Tibial artery (tissue), 4 donors: ENCODE measurements around the gene CD69.

Experiments
- DNase-seq, 2 donors: peaks; one replicate each; pipeline ENCODE4 v3.0.0-alpha.2; 2019
- H3K27ac ChIP-seq, 2 donors: fragments of 200-600 bp; sonication (generic) in 1 of 2; 1 replicate in 1 of 2; 2 replicates in 1 of 2; pipeline ENCODE4 v1.5.1; 2018 to 2019; ENCODE audit warnings: mild to moderate bottlenecking in 1 of 2
- H3K27me3 ChIP-seq, 2 donors: fragments of 200-600 bp; sonication (generic) in 1 of 2; one replicate each; pipeline versions ENCODE4 v1.5.1 to v1.6.0; 2016 to 2019
- H3K36me3 ChIP-seq, 3 donors: fragments of 200-600 bp; sonication (generic) in 2 of 3; one replicate each; pipeline ENCODE4 v1.5.1; 2016 to 2019; ENCODE audit warnings: mild to moderate bottlenecking in 2 of 3
- H3K4me1 ChIP-seq, 4 donors: fragments of 200-600 bp; sonication (generic) in 2 of 4; 1 replicate in 3 of 4; 2 replicates in 1 of 4; pipeline ENCODE4 v1.5.1; 2016 to 2019
- H3K4me3 ChIP-seq, 2 donors: fragments of 200-600 bp; sonication (generic) in 1 of 2; 1 replicate in 1 of 2; 2 replicates in 1 of 2; pipeline ENCODE4 v1.5.1; 2018 to 2019; ENCODE audit warnings: mild to moderate bottlenecking in 2 of 2
- H3K9me3 ChIP-seq, 3 donors: fragments of 200-600 bp; sonication (generic) in 1 of 3; one replicate each; pipeline ENCODE4 v1.5.1; 2016 to 2019
- intact Hi-C: fragments of 100-400 bp; cut with DNase I; formaldehyde crosslinking; loops from one replicate; pipeline ENCODE4 v1.15.0; 2023; ENCODE audit warnings: low total_unique reads
- TF ChIP-seq, protein P1 (sequence below), 2 experiments: fragments of 200-600 bp in 1 of 2; fragments of 450-650 bp in 1 of 2; IDR thresholded peaks; one replicate each; pipeline ENCODE4 v1.5.1; 2017 to 2019; ENCODE audit warnings: antibody characterized with exemption in 2 of 2, mild to moderate bottlenecking in 1 of 2, moderate library complexity in 1 of 2

Gene CD69

GRCh38 chr12:9729082-9729481 is 31.6 kb downstream of the CD69 start:
- no peaks in the 10 kb centered on the region for H3K4me1 ChIP-seq

DNA sequence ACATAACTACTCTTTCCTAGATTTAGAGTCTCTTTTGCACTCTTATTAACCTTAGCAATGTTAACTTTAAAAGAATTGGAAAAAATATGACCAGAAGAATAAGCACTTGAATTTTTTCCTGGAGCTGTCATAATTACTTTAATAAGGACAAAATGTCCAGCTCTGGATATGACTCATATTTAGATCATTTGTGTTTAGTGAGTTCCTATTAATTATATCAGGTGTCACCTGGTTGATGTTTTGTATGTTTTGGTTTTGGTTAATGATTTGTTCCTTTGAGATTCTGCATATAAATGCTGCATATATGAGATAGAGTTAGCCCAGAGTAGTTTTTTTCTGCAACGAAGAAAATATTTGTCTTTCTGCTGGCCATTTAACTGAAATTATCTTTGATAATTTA is 32.9 kb downstream of the CD69 start:
- no peaks in the 10 kb centered on the region for H3K4me1 ChIP-seq
- no peak overlapping the region for H3K27ac ChIP-seq
- H3K9me3 ChIP-seq, result no peaks in the 10 kb centered on the region
- DNase-seq, result no peak
- TF ChIP-seq, protein P1, sequence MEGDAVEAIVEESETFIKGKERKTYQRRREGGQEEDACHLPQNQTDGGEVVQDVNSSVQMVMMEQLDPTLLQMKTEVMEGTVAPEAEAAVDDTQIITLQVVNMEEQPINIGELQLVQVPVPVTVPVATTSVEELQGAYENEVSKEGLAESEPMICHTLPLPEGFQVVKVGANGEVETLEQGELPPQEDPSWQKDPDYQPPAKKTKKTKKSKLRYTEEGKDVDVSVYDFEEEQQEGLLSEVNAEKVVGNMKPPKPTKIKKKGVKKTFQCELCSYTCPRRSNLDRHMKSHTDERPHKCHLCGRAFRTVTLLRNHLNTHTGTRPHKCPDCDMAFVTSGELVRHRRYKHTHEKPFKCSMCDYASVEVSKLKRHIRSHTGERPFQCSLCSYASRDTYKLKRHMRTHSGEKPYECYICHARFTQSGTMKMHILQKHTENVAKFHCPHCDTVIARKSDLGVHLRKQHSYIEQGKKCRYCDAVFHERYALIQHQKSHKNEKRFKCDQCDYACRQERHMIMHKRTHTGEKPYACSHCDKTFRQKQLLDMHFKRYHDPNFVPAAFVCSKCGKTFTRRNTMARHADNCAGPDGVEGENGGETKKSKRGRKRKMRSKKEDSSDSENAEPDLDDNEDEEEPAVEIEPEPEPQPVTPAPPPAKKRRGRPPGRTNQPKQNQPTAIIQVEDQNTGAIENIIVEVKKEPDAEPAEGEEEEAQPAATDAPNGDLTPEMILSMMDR (IDR thresholded peaks at IDR 0.05), result no peak
- H3K36me3 ChIP-seq, result no peaks in the 10 kb centered on the region
- H3K4me3 ChIP-seq, result no peak overlapping the region
- intact Hi-C loops, result no loop called here
- no peaks in the 10 kb centered on the region for H3K27me3 ChIP-seq

More at GRCh38 chr12:9729082-9729481, 31.6 kb downstream of the CD69 start:
- no peak for DNase-seq
- Histone ChIP-seq H3K27ac (no peak overlapping the region), H3K4me3 (no peak overlapping the region), H3K36me3 (no peaks in the 10 kb centered on the region), H3K27me3 (no peaks in the 10 kb centered on the region), H3K9me3 (no peaks in the 10 kb centered on the region)
- TF ChIP-seq, protein P1 (IDR thresholded peaks at IDR 0.05), result no peak
- intact Hi-C loops, result no loop called here

GRCh38 chr12:9725213-9725870 is 35.4 kb downstream of the CD69 start:
- Histone ChIP-seq H3K36me3 (no peaks in the 10 kb centered on the region), H3K9me3 (no peaks in the 10 kb centered on the region), H3K27me3 (no peaks in the 10 kb centered on the region), H3K4me1 (no peaks in the 10 kb centered on the region), H3K4me3 (no peak overlapping the region), H3K27ac (no peak overlapping the region)
- TF ChIP-seq, protein P1 (IDR thresholded peaks at IDR 0.05), result no peak
- intact Hi-C loops, result no loop called here
- no peak for DNase-seq

GRCh38 chr12:9724023-9724422 is 36.7 kb downstream of the CD69 start:
- H3K27ac ChIP-seq, result no peak overlapping the region
- no peaks in the 10 kb centered on the region for H3K4me1 ChIP-seq
- no peaks in the 10 kb centered on the region for H3K27me3 ChIP-seq
- H3K36me3 ChIP-seq, result no peaks in the 10 kb centered on the region
- H3K4me3 ChIP-seq, result no peak overlapping the region
- DNase-seq, result no peak
- TF ChIP-seq, protein P1 (IDR thresholded peaks at IDR 0.05), result no peak
- intact Hi-C loops, result no loop called here
- H3K9me3 ChIP-seq, result no peaks in the 10 kb centered on the region

- intact Hi-C loops, result no loop called here
Observed at GRCh38 chr12:9721394-9722092, 39.2 kb downstream of the CD69 start.

More at GRCh38 chr12:9721394-9722092, 39.2 kb downstream of the CD69 start:
- no peaks in the 10 kb centered on the region for H3K36me3 ChIP-seq
- no peak for DNase-seq
- H3K27me3 ChIP-seq, result no peaks in the 10 kb centered on the region
- H3K27ac ChIP-seq, result no peak overlapping the region
- no peaks in the 10 kb centered on the region for H3K4me1 ChIP-seq
- H3K9me3 ChIP-seq, result no peaks in the 10 kb centered on the region
- H3K4me3 ChIP-seq, result no peak overlapping the region
- TF ChIP-seq, protein P1 (IDR thresholded peaks at IDR 0.05), result no peak
